B cell (primary cell): Measurements from ENCODE around the gene ANKS1A.

Experiments used
- CTCF ChIP-seq: fragments of 200-600 bp; IDR thresholded peaks from one replicate; pipeline ENCODE4 v1.8.0; 2022; ENCODE audit warnings: antibody characterized with exemption, mild to moderate bottlenecking
- EZH2 ChIP-seq: IDR thresholded peaks from 2 replicates; pipeline ENCODE4 v1.6.1; 2012; ENCODE audit warnings: borderline replicate concordance, low read depth, mild to moderate bottlenecking, moderate library complexity, low read length; ENCODE audit not compliant: insufficient read depth, poor library complexity, severe bottlenecking

GRCh38 chr6:35056952-35057351, 167.9 kb downstream of the ANKS1A start:
- TF ChIP-seq CTCF: no peak
- TF ChIP-seq EZH2: no peak
